Transverse colon (tissue), 4 donors: ENCODE measurements around the gene DPY19L1.

Experiments used
- CTCF ChIP-seq, 5 experiments: fragments of 200-600 bp in 3 of 5; fragments of 450-650 bp in 2 of 5; sonication (generic) in 3 of 5; IDR thresholded peaks; 1 replicate in 2 of 5; 2 replicates in 3 of 5; pipeline ENCODE4 v1.5.1; 2016 to 2017; ENCODE audit warnings: antibody characterized with exemption in 5 of 5, inconsistent platforms in 3 of 5, mild to moderate bottlenecking in 2 of 5, moderate library complexity in 1 of 5
- EP300 ChIP-seq: sonication (generic); formaldehyde crosslinking; IDR thresholded peaks from one replicate; pipeline ENCODE4 v1.6.1; 2017; ENCODE audit warnings: antibody characterized with exemption, low read depth
- POLR2A ChIP-seq: fragments of 450-650 bp; IDR thresholded peaks from one replicate; pipeline ENCODE4 v1.6.1; 2016; ENCODE audit warnings: antibody characterized with exemption, mild to moderate bottlenecking, moderate library complexity
- POLR2AphosphoS5 ChIP-seq, 3 donors: sonication (generic); formaldehyde crosslinking; IDR thresholded peaks; one replicate each; pipeline ENCODE4 v1.6.1; 2016; ENCODE audit warnings: antibody characterized with exemption in 3 of 3

- TF ChIP-seq EP300 (no peak), POLR2A (no peak), CTCF (IDR thresholded peaks at IDR 0.05) (no peak), POLR2AphosphoS5 (IDR thresholded peaks at IDR 0.05) (no peak)
These were observed 150.4 kb downstream of the DPY19L1 start for GRCh38 chr7:34886856-34887255.
